NOMO-1 treated with dmso at 0.1 percent for 144 hours (cell line): ENCODE results near the gene OSBP2.

Source experiments
- DNase-seq: peaks from one replicate; lab custom pipeline; 2025; ENCODE audit not compliant: unreplicated experiment; lab: John Stamatoyannopoulos, UW

OSBP2 gene, protein sequence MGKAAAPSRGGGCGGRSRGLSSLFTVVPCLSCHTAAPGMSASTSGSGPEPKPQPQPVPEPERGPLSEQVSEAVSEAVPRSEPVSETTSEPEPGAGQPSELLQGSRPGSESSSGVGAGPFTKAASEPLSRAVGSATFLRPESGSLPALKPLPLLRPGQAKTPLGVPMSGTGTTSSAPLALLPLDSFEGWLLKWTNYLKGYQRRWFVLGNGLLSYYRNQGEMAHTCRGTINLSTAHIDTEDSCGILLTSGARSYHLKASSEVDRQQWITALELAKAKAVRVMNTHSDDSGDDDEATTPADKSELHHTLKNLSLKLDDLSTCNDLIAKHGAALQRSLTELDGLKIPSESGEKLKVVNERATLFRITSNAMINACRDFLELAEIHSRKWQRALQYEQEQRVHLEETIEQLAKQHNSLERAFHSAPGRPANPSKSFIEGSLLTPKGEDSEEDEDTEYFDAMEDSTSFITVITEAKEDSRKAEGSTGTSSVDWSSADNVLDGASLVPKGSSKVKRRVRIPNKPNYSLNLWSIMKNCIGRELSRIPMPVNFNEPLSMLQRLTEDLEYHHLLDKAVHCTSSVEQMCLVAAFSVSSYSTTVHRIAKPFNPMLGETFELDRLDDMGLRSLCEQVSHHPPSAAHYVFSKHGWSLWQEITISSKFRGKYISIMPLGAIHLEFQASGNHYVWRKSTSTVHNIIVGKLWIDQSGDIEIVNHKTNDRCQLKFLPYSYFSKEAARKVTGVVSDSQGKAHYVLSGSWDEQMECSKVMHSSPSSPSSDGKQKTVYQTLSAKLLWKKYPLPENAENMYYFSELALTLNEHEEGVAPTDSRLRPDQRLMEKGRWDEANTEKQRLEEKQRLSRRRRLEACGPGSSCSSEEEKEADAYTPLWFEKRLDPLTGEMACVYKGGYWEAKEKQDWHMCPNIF

DNA sequence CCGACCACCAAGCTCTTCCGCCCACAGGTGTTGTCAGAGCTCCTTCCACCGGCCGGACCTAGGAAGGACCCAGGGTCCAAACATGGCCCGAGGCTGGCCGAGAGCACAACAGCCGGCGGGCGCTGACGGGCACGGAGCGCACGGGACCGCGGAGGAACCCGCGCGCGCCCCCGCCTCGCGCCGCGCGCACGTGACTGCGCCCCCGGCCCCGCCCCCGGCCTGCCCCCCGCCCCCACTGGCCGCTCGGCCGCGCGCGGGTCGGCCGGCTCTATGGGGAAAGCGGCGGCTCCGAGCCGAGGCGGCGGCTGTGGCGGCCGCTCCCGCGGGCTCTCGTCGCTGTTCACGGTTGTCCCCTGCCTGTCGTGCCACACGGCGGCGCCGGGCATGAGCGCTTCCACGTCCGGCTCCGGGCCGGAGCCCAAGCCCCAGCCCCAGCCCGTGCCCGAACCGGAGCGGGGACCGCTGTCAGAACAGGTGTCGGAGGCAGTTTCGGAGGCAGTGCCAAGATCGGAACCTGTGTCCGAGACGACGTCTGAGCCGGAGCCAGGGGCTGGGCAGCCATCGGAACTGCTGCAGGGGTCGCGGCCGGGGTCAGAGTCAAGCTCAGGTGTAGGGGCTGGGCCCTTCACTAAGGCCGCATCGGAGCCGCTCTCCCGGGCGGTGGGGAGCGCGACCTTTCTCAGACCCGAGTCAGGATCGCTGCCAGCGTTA lies at the start of gene OSBP2:
Gene OSBP2 (plus strand): TSS at position 235 of the 711 bp plus-strand sequence. CDS start 36 bp downstream, at position 271.
- no peak for DNase-seq

GRCh38 chr22:30646518-30647160 lies 48.0 kb upstream of the OSBP2 start:
- DNase-seq = no peak

DNA sequence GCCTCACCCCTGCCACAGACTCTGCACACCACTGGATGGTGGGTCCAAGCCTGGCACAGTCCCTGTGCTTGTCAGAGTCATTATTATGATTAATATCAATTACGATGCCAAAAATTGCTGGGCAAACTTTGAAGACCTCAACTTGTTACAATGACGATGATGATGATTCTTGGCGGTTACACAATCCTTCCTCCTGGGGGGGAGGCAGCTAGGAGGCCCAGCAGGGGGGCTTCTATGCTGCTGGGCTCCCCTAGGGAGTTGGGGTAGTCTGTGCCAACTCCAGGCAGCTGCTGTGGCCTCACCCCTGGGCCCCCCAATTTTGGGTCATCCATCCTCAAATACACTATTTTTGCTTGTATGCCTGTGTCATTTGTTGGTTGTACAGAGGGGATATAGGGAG lies 47.1 kb upstream of the OSBP2 start:
- no peak for DNase-seq

GRCh38 chr22:30648825-30649224 lies 45.8 kb upstream of the OSBP2 start:
- DNase-seq = no peak

- DNase-seq = peak; percentile 81
These were observed 45.2 kb upstream of the OSBP2 start for GRCh38 chr22:30649430-30650007.

DNA sequence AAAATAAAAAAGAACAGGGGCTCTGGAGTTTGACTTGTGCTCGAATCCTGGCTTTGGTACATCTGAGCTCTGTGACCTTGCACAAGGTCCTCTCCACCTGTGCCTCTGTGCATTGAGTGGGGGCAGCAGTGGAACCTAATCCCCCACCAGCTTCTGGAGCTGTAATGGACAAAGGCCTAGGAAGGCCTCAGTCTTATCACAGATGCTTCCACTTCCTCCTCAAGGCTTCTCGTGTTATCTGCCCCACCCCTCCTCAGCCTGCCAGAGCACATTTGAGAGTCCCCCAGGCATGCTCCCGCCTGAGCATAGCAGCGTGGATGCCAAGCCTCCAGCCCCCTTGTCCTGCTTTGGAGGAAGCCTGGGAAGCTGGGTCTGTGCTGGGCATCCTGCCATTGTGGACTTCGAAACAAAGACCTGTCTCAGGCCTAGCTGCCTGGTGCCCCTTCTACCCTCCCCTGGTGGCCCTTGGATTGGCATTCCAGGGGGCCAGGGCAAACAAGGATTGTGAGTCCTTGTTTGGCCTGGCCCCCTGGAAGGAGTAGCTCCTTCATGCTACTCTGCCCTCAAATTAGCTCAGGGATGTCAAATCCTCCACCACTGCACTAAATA lies 44.1 kb upstream of the OSBP2 start:
- no peak for DNase-seq

DNA sequence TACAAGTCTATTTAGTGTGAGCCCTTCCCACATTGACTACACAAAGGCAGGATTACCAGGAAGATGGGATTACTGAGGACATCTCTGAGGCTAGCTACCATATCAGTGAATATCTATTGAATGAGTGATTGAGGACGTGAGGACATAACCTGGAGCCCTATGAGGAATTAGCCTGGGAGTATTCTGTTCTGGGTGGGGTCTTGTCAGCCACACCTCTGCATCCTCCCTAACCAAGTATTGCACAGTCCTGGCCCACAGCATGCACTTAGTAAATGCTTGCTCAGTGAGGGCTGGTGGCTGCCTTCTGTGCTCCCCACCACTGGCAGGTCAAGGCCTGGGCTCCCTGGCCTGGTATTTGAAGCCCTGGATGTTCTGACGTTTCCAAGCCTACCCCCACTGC lies 41.8 kb upstream of the OSBP2 start:
- DNase-seq = no peak

- DNase-seq = no peak
These were observed 40.3 kb upstream of the OSBP2 start for GRCh38 chr22:30654361-30654760.

DNA sequence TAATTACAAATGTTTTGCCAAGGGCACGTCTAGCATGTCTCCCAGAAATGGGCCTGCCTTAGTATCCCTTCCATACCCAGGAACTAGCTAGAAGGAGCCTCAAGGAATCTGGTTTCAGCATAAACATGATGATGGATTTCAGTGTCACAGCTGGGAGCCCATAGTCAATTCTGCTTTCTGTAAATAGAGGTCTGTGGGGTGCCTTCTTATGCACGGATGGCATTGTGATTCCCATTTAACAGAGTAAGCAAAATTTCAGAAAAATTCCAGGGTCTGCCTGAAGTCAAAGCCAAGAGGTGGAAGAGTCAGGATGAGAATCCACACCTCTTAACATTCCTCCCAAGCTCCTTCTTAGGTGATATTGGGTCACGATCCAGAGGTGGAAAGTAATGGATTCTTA lies 39.1 kb upstream of the OSBP2 start:
- no peak for DNase-seq

- DNase-seq = no peak
These were observed 32.6 kb upstream of the OSBP2 start for GRCh38 chr22:30662040-30662439.

GRCh38 chr22:30664798-30665197 lies 29.9 kb upstream of the OSBP2 start:
- no peak for DNase-seq

GRCh38 chr22:30665266-30665665 lies 29.4 kb upstream of the OSBP2 start:
- no peak for DNase-seq

DNA sequence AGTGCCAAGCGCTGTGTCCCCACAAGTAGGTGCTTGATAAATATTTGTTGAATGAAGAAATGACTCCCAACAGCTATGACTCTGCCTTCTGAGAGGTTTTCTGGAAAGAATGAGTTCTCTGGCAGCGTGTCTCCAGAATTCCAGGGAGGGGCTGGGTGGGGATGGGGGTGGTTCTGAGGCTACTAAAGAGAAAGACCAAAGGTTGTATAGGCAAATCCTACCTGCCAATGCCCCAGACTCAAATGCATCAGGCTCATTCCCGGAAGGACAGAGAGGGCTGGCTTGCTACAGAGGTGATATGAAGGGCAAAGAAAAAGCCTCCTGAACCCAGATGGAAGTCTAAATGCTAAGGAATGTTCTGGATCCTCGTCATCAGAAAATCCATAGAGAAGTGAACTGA lies 28.9 kb upstream of the OSBP2 start:
- no peak for DNase-seq

- DNase-seq = no peak
These were observed 27.6 kb upstream of the OSBP2 start for GRCh38 chr22:30667107-30667493.

DNA sequence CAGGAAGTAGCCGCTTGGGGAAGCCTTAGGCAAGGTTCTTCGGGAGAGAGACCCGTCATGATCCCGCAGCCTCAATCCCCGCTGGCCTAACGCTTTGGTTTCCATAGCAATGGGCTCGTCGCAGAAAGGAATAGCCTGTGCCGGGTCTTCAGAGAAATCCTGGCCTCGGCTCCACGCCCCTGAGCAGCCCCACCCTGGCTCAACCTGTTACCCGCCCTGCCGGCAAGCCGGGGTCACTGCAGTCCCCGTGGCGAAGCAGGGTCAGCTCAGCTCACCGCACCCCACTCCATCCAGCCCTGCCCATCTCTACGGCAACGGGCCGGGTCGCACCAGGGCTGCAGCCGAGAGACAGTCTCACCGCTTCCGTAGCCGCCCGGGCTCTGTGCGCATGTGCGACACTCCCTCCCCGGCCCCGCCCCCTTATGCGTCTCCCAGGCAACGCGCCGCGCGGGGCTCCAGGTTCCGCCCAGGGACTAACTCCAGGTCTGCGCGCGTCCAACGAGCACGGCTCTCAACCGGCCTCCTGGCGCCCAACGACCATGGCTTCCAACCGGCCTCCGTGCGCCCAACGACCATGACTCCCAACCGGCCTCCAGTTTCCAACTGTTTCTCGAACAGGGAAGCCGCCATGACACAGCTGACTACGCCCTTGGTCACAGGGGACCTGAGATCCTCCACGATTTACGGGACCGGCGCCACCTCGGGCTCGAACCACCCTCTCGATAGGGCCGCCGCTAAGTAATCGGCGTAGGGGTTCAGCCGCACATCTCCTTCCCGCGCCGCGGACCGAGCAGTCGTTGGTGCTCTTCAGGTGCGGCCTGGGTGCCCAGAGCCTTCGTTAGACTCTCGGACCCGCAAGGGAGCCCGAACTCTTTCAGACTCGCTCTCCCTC lies 26.9 kb upstream of the OSBP2 start, which contains the start of gene DUSP18:
Gene DUSP18 (minus strand): TSS at position 382 of the 892 bp plus-strand sequence. CDS start 3,872 bp downstream, outside the sequence.
- DNase-seq = peak; percentile 84

- DNase-seq = no peak
These were observed 26.3 kb upstream of the OSBP2 start for GRCh38 chr22:30668386-30668710.

DNA sequence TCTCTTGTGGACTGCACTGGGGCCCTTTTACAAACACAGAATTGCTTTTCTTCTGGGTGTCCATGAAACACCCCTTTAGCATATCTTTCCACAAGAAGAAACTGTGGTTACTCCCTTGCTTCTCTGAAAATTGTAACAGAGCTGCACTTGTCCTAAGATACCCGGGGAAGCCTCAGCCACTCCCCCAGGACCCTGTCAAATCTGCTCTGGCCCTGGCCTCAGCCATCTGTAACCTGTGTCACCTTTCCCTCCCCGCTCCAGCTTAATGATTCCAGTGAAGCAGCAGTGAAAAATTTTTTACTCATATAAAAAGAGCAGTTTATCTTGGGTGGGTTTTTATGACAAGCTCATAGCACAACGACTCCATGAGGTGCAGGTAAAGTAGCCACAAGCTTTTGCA lies 23.6 kb upstream of the OSBP2 start:
- DNase-seq = no peak

- DNase-seq = no peak
These were observed 21.5 kb upstream of the OSBP2 start for GRCh38 chr22:30673136-30673535.

DNA sequence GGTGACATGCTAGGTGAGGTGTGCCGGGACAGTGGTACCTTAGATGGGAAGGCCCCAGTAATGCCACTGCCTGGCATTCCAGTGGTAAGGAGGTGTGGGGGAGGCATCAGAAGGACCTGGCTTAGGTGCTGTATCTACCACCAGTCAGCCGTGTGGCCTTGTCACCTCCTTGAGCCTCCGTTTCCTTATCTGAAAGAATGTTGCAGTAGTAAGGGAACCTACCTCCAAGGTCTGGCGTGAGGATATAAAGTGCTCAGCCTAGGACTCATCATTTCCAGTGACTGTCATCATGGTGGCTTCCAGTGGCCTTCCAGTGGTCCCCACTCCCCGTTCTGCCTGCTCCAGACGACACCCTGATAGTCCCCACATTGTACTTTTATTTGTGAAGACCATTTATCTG lies 20.2 kb upstream of the OSBP2 start:
- no peak for DNase-seq
